Parathyroid adenoma (tissue), 2 donors: ENCODE results near the gene PARS2.

Experiments
- H2AFZ ChIP-seq: fragments of 300-600 bp; sonication (generic); one replicate; pipeline ENCODE4 v1.7.0; 2017; ENCODE audit warnings: antibody characterized with exemption, mild to moderate bottlenecking
- H3K27ac ChIP-seq: fragments of 300-600 bp; sonication (generic); one replicate; pipeline ENCODE4 v1.7.0; 2017
- H3K27me3 ChIP-seq: fragments of 300-600 bp; sonication (generic); one replicate; pipeline ENCODE4 v1.7.0; 2017; ENCODE audit warnings: low read length; ENCODE audit not compliant: control insufficient read depth, insufficient read depth
- H3K36me3 ChIP-seq: fragments of 300-600 bp; sonication (generic); one replicate; pipeline ENCODE4 v1.7.0; 2017; ENCODE audit warnings: low read length; ENCODE audit not compliant: control insufficient read depth, insufficient read depth
- H3K4me1 ChIP-seq: fragments of 300-600 bp; sonication (generic); one replicate; pipeline ENCODE4 v1.7.0; 2017; ENCODE audit warnings: control low read depth
- H3K4me2 ChIP-seq: fragments of 300-600 bp; sonication (generic); one replicate; pipeline ENCODE4 v1.7.0; 2017; ENCODE audit warnings: low read length
- H3K4me3 ChIP-seq: fragments of 300-600 bp; sonication (generic); one replicate; pipeline ENCODE4 v1.7.0; 2017; ENCODE audit warnings: low read depth, low read length
- H3K79me2 ChIP-seq: fragments of 300-600 bp; sonication (generic); one replicate; pipeline ENCODE4 v1.7.0; 2017; ENCODE audit warnings: control low read depth
- H3K9ac ChIP-seq: fragments of 300-600 bp; sonication (generic); one replicate; pipeline ENCODE4 v1.7.0; 2017; ENCODE audit warnings: mild to moderate bottlenecking
- H3K9me3 ChIP-seq: fragments of 300-600 bp; sonication (generic); one replicate; pipeline ENCODE4 v1.7.0; 2017; ENCODE audit warnings: low read length; ENCODE audit not compliant: control insufficient read depth
- CTCF ChIP-seq: fragments of 300-600 bp; sonication (generic); IDR thresholded peaks from one replicate; pipeline ENCODE4 v1.7.0; 2017; ENCODE audit warnings: antibody characterized with exemption, mild to moderate bottlenecking
- donor health status: primary hyperparathyroidism.

PARS2 gene

DNA sequence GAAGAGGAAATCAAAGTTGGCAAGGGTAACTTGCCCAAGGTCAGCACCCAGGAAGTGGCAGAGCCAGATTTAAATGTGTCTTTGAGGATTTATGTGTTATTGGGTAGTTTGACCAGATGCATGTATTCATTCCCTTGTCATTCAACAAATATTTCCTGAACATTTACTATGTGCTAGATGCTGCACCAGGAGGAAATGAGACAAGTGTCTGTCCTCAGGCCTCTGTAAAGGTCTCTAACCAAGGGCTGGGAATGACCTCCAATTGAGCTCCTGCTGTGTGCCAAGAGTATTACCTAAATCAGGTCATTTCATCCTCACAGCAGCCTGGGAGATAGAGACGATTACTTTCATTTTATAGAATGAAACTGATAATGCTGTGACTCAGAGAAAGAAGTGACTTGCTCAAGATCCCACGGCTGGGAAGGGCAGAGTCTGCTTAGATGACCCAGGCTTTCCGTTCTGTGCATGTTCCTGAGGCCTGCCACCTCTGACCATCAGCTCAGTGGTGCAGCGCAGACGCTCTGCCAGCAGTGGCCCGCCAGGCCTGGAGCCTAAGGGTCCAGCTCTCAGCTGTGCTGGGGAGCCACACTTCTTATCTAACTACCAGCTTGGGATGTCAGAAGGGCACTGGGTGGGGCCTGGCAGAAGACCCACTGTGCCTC lies 40.3 kb upstream of the PARS2 start:
- no peaks in the 10 kb centered on the region for H3K27me3 ChIP-seq
- no peaks in the 10 kb centered on the region for H3K79me2 ChIP-seq
- H3K9ac ChIP-seq, result no peak overlapping the region
- H3K27ac ChIP-seq, result no peak overlapping the region
- no peaks in the 10 kb centered on the region for H3K9me3 ChIP-seq
- H2AFZ ChIP-seq, result no peak overlapping the region
- H3K36me3 ChIP-seq, result no peaks in the 10 kb centered on the region
- no peak overlapping the region for H3K4me3 ChIP-seq
- H3K4me2 ChIP-seq, result no peak overlapping the region
- TF ChIP-seq CTCF, result no peak
- no peaks in the 10 kb centered on the region for H3K4me1 ChIP-seq

- H3K36me3 ChIP-seq, result no peaks in the 10 kb centered on the region
- H3K4me3 ChIP-seq, result no peak overlapping the region
- H2AFZ ChIP-seq, result no peak overlapping the region
- H3K9me3 ChIP-seq, result no peaks in the 10 kb centered on the region
- H3K9ac ChIP-seq, result no peak overlapping the region
- H3K27me3 ChIP-seq, result no peaks in the 10 kb centered on the region
- H3K79me2 ChIP-seq, result no peaks in the 10 kb centered on the region
- H3K4me1 ChIP-seq, result no peaks in the 10 kb centered on the region
- H3K27ac ChIP-seq, result no peak overlapping the region
- TF ChIP-seq CTCF, result no peak
- H3K4me2 ChIP-seq, result no peak overlapping the region
Measured at GRCh38 chr1:54803761-54804470, 39.6 kb upstream of the PARS2 start.

DNA sequence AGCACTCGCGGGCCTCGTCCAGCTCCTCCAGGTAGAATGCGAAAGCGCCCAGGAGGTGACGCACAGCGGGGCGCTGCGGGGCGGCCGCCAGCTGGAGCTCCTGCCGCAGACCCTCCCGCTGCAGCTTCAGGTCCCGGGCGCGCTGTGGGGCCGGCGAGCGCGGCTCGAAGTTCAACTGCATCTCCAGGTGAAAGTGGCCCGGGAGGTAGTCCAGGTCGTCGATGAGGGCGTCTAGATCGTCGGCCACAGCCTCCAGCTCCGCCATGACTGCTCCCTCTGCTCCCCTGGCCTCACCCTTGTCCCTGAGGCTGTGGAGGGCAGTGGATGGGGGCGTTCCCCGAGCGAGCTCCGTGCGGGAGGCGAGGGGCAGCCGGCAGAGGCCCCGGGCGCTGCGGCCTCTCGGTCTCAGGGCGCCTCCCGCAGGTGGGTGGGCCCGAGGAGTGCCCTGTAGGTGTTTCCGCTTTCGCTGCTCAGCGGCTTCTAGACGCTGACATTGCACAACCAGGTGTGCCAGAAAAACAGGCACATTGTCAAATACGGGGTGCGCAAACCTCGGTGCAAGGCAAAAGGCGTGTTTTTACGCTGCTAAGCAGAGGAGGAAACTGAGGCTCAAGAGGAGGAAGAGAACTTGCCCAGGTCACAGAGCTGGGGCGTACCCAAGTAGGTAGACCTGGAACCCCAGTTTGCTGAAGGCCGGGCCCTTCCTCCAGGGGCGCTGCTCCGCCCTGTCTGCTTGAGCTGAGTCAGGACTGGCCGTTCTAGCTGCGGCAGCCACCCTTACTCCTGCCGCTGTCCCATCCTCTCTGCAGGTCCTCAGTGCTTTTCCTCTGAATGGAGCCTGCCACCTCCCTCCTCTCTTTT lies 36.8 kb upstream of the PARS2 start, which contains the start of gene TTC22:
TTC22 (minus strand) TSS at position 425 of the 861 bp plus-strand sequence; CDS start at position 265, 160 bp downstream.
- Histone ChIP-seq H3K4me2 (peak within 1 kb of the TSS; percentile 90), H3K36me3 (no peaks in the 10 kb centered on the region), H3K27ac (peak within 1 kb of the TSS; percentile 85), H2AFZ (peak within 1 kb of the TSS; percentile 76), H3K4me3 (peak within 1 kb of the TSS; percentile 78), H3K9ac (peak within 1 kb of the TSS; percentile 46), H3K27me3 (no peaks in the 10 kb centered on the region), H3K9me3 (no peaks in the 10 kb centered on the region), H3K4me1 (peaks cover 1% of the 10 kb centered on the region), H3K79me2 (no peaks in the 10 kb centered on the region)
- TF ChIP-seq CTCF, result peak; percentile 33

DNA sequence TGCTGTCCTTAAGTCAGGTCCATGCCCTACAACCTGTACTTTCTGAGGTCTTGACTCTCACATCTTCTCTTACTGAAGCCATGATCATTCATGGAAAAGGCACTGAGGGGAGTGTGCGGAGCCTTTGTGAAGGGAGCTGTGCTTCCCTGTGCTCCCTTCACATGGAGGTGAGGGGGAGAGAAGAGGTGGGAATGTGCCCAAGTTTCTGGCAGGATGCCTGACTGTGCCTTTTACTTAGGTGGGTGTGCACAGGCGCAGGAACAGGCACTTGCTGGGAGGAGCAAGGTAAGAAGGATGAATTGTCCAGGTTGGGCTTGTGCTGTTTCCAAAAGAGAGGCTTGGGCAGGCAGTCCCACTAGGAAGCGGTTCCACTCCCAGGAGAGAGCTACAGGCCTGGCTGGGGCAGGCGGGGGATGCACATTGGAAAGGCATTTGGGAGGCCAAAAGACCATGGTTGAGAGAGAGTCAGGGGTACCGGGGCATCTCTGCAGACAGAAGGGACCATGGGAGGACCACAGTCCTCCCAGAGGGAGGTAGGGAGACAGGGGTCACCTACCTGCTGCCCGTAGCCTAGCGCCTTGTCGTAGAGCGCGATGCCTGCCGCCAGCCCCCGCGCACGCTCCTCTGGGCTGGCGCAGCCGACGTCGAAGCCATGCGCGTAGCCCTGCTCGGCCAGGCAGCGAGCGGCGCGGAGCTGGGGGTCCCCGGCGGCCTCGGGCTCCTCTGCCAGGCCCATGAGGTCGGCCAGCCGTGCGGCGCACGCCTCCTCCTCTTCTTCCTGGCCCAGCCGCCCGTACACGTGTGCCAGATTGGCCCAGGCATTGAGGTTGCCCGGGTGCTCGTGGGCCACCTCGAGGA lies 35.9 kb upstream of the PARS2 start:
- Histone ChIP-seq H3K9me3 (no peaks in the 10 kb centered on the region), H3K4me1 (peaks cover 6% of the 10 kb centered on the region), H3K27ac (peak overlapping the region; percentile 85), H3K4me3 (peak overlapping the region; percentile 78), H3K4me2 (peak overlapping the region; percentile 90), H3K9ac (peak overlapping the region; percentile 46), H3K36me3 (no peaks in the 10 kb centered on the region), H3K79me2 (no peaks in the 10 kb centered on the region), H3K27me3 (no peaks in the 10 kb centered on the region), H2AFZ (peak overlapping the region; percentile 76)
- no peak for TF ChIP-seq CTCF
